Cortex of kidney (tissue), 1 donor: ENCODE measurements around the gene ZSWIM7.

Source experiments
- DNase-seq: peaks from one replicate; lab custom pipeline; 2025; lab: John Stamatoyannopoulos, UW

ZSWIM7 gene

GRCh38 chr17:15999141-15999973 is at the start of gene ZSWIM7, which contains the start of gene TTC19:
Gene ZSWIM7, minus strand, starts transcription at chr17:15999704. Its CDS starts 110 bp downstream, at chr17:15999594.
Gene TTC19, plus strand, starts transcription at chr17:15999824. Its CDS starts 25 bp downstream, at chr17:15999849.
- DNase-seq = peak; percentile 69

- DNase-seq = no peak
Measured at GRCh38 chr17:16048811-16049449, 49.4 kb upstream of the ZSWIM7 start.

- no peak for DNase-seq
Measured at GRCh38 chr17:16046966-16047365, 47.5 kb upstream of the ZSWIM7 start.

- no peak for DNase-seq
Measured at GRCh38 chr17:16044487-16044886, 45.0 kb upstream of the ZSWIM7 start.

GRCh38 chr17:16040710-16041251 is 41.3 kb upstream of the ZSWIM7 start:
- DNase-seq = no peak

GRCh38 chr17:16037636-16038035 is 38.1 kb upstream of the ZSWIM7 start:
- no peak for DNase-seq

- DNase-seq = no peak
Measured at GRCh38 chr17:16036261-16036660, 36.8 kb upstream of the ZSWIM7 start.

- DNase-seq = no peak
Measured at GRCh38 chr17:16033729-16034349, 34.3 kb upstream of the ZSWIM7 start.

GRCh38 chr17:16027708-16028584 is 28.4 kb upstream of the ZSWIM7 start:
- no peak for DNase-seq

GRCh38 chr17:16026895-16027294 is 27.4 kb upstream of the ZSWIM7 start:
- no peak for DNase-seq

GRCh38 chr17:16025202-16025601 is 25.7 kb upstream of the ZSWIM7 start:
- no peak for DNase-seq

- no peak for DNase-seq
Measured at GRCh38 chr17:16023881-16024280, 24.4 kb upstream of the ZSWIM7 start.

- no peak for DNase-seq
Measured at GRCh38 chr17:16019347-16019746, 19.8 kb upstream of the ZSWIM7 start.

- no peak for DNase-seq
Measured at GRCh38 chr17:16013943-16014407, 14.5 kb upstream of the ZSWIM7 start.

- no peak for DNase-seq
Measured at GRCh38 chr17:16007439-16007838, 7.9 kb upstream of the ZSWIM7 start.

GRCh38 chr17:16005636-16006035 is 6.1 kb upstream of the ZSWIM7 start:
- DNase-seq = no peak

GRCh38 chr17:16003841-16004240 is 4.3 kb upstream of the ZSWIM7 start:
- no peak for DNase-seq

GRCh38 chr17:16002708-16003260 is 3.3 kb upstream of the ZSWIM7 start:
- DNase-seq = no peak

GRCh38 chr17:16001226-16001897 is 1.9 kb upstream of the ZSWIM7 start:
- DNase-seq = no peak
